ENCODE data around the gene C1orf174.
A peak's percentile ranks its signal among the peaks of the same experiment; 100 is the strongest.

Gene C1orf174

DNA sequence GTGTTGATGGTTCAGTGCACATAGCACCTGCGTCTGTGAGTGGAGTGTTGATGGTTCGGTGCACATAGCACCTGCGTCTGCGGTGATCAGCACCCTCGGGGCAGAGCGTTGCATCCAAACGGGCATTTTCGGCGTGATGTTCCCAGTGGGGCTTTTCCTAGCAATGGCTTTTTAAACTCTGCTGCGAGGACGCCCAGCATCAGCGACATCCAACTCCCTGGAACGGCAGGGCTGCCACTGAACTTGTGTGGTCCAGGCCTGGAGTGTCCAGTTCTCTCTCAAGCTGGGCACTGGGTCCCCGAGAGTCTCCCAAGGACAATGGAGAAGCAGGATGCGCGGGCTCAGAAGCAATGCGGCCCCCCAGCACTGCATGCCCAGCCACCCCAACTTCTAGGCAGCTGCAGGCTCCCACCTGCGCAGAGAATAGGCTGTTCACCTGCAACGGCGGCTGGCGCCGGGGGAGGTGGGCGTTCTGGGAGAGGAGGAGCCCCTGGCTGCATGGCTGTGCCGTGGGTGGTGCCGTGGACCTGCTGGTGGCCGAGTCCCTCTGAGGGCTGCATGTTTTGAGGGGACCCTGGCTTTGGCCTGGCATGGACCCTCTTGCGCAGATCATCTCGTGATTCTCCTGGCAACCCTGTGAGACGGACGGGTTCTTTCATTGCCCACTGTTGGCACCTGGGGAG lies 10.1 kb upstream of the C1orf174 start:
- no peak for DNase-seq (ENCODE audit: low read depth, low spot score)

GRCh38 chr1:3909615-3910014 lies 9.5 kb upstream of the C1orf174 start:
- no peak for DNase-seq (ENCODE audit: low read depth, low spot score)

- DNase-seq (ENCODE audit: low read depth, low spot score) = no peak
Observed at GRCh38 chr1:3908886-3909517, 8.9 kb upstream of the C1orf174 start.

DNA sequence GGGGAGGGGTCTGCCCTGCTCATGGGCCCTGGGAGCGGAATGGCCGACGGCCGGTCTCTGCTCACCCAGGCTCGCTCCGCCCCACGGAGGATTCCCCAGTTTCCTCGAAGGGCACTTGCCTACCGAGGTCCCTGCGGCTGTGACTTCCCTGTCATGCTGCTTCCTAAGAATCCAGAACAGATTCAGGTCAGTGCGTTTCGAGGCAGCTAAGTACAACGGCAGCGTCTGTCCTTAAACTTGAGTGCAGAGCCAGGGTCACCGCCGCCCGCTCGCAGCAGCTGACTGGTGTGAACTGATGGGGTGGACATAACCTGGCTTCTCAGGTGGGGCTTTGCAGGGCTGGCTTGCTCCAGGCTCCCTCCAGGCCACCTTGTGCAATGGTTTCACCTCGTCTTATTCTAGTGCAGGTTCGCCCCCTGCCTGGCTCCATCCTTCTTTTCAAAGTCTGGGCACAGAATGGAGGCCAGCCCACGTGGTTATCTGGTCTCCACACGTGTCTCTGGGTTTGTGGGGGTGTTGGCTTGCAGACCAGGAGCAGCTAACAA lies 7.6 kb upstream of the C1orf174 start:
- no peak for DNase-seq (ENCODE audit: low read depth, low spot score)

DNA sequence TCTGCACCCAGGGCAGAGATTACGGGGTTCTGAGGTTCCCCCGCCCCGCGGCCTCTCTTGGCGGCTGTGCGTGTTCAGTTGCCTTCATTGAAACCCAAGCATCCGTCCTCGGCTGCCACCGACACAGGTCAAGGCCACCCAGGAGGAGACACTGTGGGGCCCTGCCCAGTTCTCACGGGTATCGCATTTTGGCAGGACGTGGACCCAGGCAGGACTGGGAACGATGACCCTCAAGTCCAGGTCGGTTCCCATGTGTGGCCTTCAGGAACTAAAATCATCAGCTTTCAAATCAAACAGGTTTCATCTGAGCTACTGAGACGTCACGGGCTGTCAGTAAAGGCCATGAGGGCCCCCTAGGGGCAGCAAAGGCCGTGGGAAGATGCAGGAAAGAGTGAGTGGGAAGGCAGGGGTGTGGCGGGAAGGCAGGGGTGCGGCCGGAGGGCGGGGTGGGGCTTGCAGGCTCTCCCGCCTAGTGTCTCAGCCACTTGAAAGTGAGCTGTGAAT lies 7.0 kb upstream of the C1orf174 start:
- DNase-seq (ENCODE audit: low read depth, low spot score) = no peak

DNA sequence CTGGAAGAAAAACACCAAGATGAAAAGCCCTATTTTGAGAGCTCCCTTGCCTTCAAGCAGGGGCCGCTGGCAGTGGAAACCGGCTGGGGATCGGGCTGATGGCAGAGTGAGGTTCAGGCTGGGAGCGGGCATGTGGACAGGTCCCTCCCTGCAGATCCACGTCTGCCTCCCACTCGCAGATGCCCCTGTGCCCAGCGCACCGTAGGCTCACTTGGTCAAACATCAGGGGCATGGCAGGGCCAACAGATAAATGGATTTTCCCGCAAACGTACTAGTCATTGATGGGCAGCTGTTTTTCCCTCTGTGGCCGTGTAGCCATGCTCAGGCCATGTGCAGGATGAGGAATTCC lies 6.6 kb upstream of the C1orf174 start:
- DNase-seq (ENCODE audit: low read depth, low spot score) = no peak

- no peak for DNase-seq (ENCODE audit: low read depth, low spot score)
Observed at GRCh38 chr1:3905953-3906671, 6.0 kb upstream of the C1orf174 start.

- no peak for DNase-seq (ENCODE audit: low read depth, low spot score)
Observed at GRCh38 chr1:3905266-3905952, 5.3 kb upstream of the C1orf174 start.

GRCh38 chr1:3904843-3905185 lies 4.7 kb upstream of the C1orf174 start:
- DNase-seq (ENCODE audit: low read depth, low spot score) = no peak

GRCh38 chr1:3904006-3904842 lies 4.2 kb upstream of the C1orf174 start:
- DNase-seq (ENCODE audit: low read depth, low spot score) = no peak

DNA sequence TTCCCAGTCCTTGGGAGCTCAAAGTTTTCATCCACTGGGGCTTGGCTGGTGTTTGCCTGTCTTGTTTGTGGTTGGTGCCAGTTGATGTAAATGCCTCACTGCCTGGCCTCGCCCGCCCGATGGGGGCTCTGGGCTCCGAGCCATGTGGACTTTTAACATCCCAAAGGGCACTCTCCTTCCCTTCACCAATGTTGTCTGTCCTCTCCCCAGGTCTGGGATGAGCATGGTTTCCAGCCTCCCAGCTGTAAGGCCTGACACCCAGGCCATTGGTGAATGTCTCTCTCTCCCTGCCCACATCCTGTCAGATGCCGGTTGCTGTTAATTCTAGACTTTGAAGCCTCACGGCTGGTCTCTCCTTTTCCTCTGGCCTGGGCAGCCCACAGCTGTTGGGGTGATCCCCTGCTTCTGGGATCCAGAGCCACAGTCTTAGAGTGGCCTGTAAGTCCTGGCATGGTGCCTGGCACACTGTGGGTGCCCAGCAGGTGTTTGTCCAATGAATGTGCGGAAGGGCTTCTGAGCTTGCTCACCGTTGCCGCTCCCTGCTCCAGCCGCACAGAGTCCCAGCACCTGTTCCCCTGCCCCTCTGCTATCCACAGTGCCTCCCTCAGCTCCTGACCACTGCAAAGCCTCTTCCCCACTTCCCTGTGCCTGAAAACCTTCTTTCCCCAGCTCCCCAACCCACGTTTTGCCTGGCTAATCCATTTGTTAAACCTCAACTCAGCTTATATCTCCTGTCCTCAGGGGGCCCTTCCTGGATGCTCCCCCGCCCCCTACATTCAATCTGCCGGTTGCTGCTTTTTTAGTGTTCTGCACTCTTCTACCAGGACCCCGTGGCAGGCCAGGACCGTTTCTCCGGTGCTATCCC lies 3.3 kb upstream of the C1orf174 start:
- DNase-seq (ENCODE audit: low read depth, low spot score) = no peak

GRCh38 chr1:3902571-3903091 lies 2.6 kb upstream of the C1orf174 start:
- DNase-seq (ENCODE audit: low read depth, low spot score) = no peak

DNA sequence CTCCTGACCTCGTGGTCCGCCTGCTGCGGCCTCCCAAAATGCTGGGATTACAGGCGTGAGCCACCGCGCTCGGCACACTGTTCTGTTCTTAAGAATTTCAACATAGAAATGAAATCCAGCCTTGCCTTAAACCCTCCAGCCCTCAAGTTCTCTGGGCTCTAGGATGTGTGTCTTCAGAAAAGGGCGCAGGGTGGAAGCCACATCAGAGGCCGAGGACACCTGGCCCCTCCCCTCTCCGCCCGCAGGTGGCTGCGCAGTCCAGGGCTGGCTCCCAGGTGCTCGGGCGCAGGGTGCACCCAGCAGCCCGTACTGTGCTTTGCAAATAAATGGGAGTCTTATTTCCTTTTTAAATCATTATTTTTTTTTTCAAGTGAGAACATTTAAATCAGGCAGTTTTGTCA lies 2.0 kb upstream of the C1orf174 start:
- no peak for DNase-seq (ENCODE audit: low read depth, low spot score)

GRCh38 chr1:3900969-3901529 lies 977 bp upstream of the C1orf174 start:
- peak; percentile 68 for DNase-seq (ENCODE audit: low read depth, low spot score)

DNA sequence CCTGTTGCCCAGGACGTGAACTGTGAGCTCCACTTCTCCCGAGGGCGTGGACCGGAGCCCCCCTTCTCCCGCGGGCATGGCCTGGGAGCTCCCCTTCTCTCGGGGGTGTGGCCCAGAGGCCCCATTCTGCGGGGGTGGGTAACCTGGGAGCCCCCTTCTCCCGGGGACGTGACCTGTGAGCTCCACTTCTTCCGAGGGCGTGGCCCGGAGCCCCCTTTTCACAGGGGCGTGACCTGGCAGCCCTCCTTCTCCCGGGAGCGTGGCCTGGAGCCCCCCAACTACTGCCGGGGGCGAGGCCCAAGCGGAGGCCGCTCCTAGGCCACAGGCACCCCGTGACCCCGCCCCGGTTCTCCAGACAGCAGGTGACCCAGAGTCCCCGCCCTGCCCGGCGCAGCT lies 320 bp downstream of the C1orf174 start:
- no peak for DNase-seq (ENCODE audit: low read depth, low spot score)

- DNase-seq (ENCODE audit: low read depth, low spot score) = no peak
Observed at GRCh38 chr1:3898994-3899753, 898 bp downstream of the C1orf174 start.

DNA sequence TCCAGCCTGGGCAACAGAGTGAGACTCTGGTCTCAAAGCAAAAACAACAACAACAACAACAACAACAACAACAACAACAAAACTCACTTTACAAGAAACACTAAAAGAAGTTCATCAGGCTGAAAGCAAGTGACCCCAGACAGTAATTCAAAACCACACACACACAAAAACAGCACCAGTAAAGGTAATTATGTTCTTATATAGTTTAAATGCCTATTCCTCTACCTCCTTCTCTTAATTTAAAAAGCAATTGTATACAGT lies 1.7 kb downstream of the C1orf174 start:
- DNase-seq (ENCODE audit: low read depth, low spot score) = no peak

DNA sequence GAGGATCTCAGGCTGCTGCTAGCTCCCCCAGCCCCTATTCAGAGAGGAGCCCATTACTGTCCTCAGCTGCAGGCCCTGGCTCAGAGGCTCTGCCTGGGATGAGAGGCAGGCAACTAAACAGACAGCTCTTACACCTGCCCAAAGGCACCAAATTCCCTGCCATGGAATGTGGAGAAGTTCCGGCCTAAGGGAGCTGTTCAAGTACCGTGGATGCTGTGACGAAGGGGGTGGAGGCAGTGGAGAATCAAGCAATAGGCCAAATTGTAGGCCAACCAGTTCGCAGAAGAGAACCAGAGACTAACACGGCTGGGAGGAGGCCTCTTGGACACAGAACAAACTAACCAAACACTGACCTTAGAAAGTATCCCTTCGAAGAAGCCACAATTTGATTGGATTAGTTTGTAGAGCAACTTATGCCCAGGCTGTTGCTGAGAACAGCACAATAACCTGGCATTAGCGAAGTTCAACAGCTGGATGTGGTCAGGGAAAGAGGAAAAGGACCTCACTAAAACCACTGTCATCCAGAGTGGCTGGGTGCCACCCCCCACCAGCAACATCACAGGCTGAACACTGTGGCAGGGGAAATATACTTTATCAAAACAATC lies 3.6 kb downstream of the C1orf174 start:
- no peak for DNase-seq (ENCODE audit: low read depth, low spot score)

DNA sequence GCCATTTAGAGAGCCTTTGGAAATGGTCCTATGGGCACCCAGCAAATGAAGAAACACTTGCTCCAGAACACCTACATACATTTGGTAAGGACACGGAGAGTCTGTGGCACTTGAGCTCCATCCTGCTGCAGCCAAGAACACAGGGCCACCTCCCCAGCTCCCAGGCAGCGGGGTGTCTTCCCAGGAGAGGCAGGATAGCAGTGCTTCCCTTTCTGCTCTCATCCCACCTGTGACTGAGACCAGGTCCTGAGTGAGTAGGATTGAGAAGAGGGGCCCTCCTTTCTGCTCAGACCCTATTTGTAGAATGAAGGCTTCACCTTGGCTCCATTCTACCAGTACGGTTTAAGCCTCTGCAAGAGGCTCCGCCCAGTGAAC lies 4.1 kb downstream of the C1orf174 start:
- no peak for DNase-seq (ENCODE audit: low read depth, low spot score)

Data from activated CD4-positive, CD25-positive, alpha-beta regulatory T cell treated with anti-CD3 and anti-CD28 coated beads, Interleukin-2, amount 50 U/mL, for 16 hours (primary cell).